CD4-positive, alpha-beta T cell treated with Interleukin-17A for 4 hours (primary cell): ENCODE measurements around the gene SCYGR4.
"Not testable (repeated sequence)": the region's sequence is repeated elsewhere in the genome, so short reads cannot be mapped to it uniquely, and the experiment has no call there.

Experiments
- DNase-seq: peaks from one replicate; pipeline ENCODE4 v3.0.0-alpha.2; 2020; ENCODE audit warnings: mixed read lengths

Gene SCYGR4, protein sequence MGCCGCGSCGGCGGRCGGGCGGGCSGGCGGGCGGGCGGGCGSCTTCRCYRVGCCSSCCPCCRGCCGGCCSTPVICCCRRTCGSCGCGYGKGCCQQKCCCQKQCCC

DNA sequence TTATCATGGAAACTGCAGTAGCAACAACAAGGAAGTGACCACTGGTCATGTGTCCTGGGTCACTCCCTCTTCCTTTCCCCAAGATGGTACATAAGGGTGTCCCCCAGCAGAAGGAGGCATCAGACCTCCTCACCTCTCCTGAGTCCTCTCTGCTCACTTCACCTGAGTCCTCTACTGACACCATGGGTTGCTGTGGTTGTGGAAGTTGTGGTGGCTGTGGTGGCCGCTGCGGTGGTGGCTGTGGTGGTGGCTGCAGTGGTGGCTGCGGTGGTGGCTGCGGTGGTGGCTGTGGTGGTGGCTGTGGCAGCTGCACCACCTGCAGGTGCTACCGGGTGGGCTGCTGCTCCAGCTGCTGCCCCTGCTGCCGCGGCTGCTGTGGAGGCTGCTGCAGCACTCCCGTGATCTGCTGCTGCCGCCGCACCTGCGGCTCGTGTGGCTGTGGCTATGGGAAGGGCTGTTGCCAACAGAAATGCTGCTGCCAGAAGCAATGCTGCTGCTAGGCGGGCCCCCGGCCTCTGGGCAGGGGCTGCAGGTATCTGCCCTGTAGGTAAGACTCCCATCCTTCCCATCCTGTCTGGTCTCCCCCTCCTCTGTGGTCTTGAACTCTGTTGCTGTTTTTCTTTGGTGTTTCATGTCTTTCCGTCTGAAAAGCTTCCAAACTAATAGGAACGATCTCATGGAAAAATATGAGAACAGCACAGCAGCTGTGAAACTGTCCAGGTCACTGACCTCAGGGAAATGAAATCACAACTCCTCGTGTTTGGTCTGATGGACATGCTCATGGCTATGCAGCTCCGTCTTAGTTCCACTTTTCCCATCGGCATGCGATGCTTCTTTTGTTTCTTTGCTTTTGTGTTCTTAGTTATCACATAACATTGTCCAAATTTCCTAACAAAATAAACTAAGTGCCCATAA lies at the start of gene SCYGR4:
Gene SCYGR4, plus strand, starts transcription at position 183 of the 915 bp plus-strand sequence. Its CDS starts 0 bp downstream, at position 183.
- no peak for DNase-seq

- DNase-seq, result no peak
Measured at GRCh38 chr2:227568852-227569169, 48.5 kb upstream of the SCYGR4 start.

- DNase-seq, result no peak
Measured at GRCh38 chr2:227570615-227571014, 46.7 kb upstream of the SCYGR4 start.

- no peak for DNase-seq
Measured at GRCh38 chr2:227576110-227576509, 41.2 kb upstream of the SCYGR4 start.

DNA sequence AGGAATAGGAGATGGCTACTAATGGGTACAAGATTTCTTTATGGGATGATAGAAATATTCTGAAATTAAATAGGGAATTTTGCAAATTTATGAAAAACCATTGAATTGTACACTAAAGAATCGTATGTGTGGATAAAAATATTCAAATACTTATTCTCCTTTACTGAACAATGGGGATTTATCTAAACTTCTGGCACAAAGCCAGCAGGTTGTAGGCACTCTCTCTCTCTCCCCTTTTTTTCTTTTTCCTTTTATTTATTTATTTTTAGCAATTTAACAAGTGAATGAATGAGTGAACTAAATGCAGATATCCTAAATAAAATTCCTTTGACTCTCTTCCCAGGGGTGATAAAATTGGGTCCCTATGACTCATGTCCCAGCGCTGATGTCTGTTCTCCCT lies 40.5 kb upstream of the SCYGR4 start:
- no peak for DNase-seq

GRCh38 chr2:227577555-227577954 lies 39.7 kb upstream of the SCYGR4 start:
- DNase-seq, result no peak

- DNase-seq, result no peak
Measured at GRCh38 chr2:227578642-227579041, 38.7 kb upstream of the SCYGR4 start.

- no peak for DNase-seq
Measured at GRCh38 chr2:227579791-227580190, 37.5 kb upstream of the SCYGR4 start.

- no peak for DNase-seq
Measured at GRCh38 chr2:227582369-227582768, 34.9 kb upstream of the SCYGR4 start.

DNA sequence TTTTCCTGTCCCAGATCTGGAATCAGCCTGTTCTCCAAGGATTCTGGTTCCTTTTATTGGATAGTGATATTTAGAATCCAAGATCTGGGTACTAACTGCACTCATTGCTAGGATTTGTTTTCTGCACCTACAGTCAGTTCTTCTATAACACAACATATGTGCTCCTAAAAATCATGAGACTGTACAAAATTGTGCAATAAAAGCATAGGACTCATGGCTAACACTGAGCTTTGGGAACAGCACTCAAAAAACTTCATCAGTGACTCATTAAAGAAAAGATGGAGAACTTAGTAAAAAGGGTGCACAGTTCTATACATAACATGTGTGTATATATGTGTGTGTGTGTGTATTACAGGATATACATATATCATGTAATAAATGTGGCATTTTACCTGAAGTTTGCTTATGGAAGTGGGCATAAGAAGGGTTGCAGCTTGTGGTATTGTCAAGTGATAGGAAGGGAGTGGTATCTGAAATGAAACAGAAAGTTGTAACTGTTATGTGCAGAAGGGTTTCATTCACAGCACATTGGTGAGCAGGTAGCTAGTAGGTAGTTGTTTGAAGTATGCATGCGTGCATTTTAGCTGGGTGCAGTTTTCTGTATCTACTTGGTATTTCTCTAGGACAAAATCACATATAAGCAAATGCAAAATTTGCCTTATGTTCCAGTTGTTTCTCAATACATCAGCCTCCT lies 24.5 kb upstream of the SCYGR4 start:
- DNase-seq, result no peak

DNA sequence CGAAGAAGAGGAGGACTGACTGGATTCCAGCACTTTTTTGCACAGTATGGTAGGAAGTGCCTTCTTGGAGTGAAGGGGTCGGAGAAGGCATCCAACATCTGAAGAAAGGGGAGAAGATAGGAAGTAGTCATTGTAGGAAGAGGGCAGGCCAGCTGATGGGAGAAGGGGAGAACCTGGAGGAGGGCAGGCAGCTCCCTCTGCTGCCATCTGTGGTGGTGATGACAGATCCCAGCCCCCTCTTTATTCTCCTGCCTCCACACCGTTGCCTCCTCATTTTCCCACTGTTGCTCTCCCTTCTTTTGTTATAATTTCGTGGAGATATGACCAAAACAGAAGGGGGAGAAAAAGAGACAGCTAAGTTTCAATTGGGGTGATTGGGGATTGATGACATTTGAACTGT lies 21.5 kb upstream of the SCYGR4 start:
- DNase-seq, result no peak

DNA sequence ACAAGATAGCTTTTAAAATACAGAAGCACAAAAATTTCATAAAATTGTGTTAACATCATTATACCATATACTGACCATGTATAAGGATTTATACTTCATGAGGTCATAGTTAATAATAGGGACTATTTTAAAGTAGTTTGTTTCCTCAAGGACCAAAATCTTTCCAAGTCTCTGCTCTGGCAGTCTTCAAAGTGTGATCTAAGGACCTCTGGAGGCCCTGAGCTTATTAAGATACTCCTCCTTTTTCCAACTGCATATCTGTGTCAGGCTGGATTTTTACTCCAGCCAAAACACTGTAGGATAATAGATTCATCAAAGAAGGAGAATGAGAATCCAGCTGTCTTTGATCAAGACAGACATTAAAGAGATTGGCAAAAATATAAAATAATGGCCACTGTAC lies 20.3 kb upstream of the SCYGR4 start:
- no peak for DNase-seq

- DNase-seq, result no peak
Measured at GRCh38 chr2:227597998-227598397, 19.3 kb upstream of the SCYGR4 start.

GRCh38 chr2:227598835-227599503 lies 18.3 kb upstream of the SCYGR4 start, which contains the start of gene SCYGR2:
Gene SCYGR2 (plus strand): TSS chr2:227598893. CDS start chr2:227598893, 0 bp downstream.
- not testable (repeated sequence) for DNase-seq

DNA sequence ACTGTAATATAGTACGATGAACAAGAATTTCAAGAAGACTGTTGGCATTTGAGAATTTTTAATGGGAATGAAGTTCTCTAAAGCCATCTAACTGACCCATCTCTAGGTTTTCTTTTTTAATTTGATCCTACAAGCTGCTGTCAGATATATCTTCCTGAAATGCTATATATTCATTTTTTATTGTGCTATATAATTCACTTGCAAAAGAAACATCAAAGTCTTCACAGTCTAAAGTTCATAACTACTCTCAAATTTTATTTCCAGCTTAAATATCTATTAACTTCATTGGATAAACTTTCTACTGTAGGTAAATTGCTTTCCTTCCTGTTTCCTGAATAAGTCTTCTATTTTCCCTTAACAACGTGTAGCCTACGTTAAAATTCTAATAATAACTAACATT lies 14.9 kb upstream of the SCYGR4 start:
- no peak for DNase-seq

GRCh38 chr2:227606476-227606875 lies 10.8 kb upstream of the SCYGR4 start:
- no peak for DNase-seq

DNA sequence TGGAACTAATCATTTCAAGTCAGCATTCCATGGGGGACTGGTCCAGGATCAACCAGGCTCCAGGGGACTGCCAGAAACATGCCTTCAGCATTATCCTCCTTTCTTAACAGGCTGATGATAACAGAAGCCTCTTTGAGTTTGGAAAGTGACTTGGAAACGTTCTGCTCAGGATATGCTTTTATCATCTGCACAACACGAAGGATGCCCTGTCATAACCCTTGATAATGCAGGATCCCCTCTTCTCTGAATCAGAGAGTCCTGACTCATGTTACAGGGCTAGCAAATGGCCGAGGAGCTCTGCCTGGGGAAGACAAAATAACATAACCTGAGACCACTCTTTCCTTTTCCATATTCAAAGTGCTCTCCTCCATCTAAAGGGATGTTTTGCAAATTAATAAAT lies 9.4 kb upstream of the SCYGR4 start:
- DNase-seq, result no peak

GRCh38 chr2:227608561-227609338 lies 8.5 kb upstream of the SCYGR4 start:
- no peak for DNase-seq

DNA sequence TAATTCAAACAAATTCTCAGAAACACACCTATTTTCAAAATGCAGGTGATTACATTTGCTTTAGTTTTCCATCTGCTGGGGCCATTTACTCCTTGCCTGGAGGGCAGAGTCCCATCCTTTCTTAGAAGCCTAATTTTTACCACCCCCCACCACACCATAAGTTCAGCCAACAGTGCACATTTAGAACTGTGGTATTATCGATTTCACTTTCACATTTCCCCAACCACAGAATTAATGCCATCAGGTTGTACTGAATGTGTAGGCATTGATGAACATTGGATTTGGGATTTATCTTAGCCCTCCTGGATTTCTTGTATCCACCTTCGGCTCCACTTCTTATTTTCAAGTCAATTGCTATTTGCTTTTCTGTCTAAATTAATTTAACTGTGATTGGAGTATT lies 7.2 kb upstream of the SCYGR4 start:
- no peak for DNase-seq

DNA sequence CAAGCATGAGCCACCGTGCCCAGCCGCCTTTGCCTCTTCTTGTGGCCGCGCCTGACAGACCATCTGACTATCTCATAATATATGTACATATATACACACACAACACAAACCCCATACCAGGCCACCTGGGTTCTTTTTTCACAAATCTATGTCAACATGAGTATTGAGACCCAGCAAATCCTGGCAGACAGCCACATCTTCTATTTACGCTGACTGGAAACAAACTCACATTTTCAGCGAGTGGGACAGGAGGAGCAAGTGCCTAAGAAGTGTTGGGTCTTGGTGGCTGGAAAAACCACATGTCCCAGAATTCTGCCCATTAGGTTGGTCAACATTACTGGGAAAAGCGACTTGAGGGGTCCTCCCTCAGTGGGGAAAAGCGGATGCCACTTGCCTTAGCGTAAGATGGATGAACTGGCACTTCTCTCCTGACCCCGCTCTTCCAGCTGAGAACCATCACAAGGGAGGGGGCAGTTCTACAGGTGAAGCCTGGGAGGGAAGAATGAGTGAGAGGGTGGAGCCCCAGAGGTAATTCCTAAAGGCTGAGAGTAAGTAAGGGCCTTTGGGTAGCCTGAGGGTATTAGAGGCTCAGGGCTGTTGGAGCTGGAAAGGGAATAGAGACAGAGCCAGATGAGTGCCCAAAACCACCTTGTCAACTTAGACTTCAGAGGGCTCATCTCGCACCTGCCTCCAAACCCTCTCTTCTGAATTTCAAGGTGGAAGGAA lies 4.6 kb upstream of the SCYGR4 start:
- no peak for DNase-seq

GRCh38 chr2:227613272-227613660 lies 4.0 kb upstream of the SCYGR4 start:
- no peak for DNase-seq

- DNase-seq, result no peak
Measured at GRCh38 chr2:227614246-227614645, 3.1 kb upstream of the SCYGR4 start.
